H9 (cell line): ENCODE results near the gene GPATCH3. TPM values are rescaled to one million over a fixed set of nuclear protein-coding genes. Genes with fewer than 3 reads are reported as not detected.

Experiments
- DNase-seq: peaks from one replicate; pipeline ENCODE4 v3.0.0-alpha.2; 2017
- H2AFZ ChIP-seq: one replicate; pipeline ENCODE4 v1.6.1; 2013; ENCODE audit warnings: mild to moderate bottlenecking, low read length, control low read depth, moderate library complexity
- H2AK5ac ChIP-seq: 2 replicates; pipeline ENCODE4 v1.6.1; 2013; ENCODE audit warnings: low read length, control low read depth, mixed read lengths; ENCODE audit not compliant: insufficient read length
- H2BK120ac ChIP-seq: one replicate; pipeline ENCODE4 v1.6.1; 2013; ENCODE audit warnings: low read depth, mild to moderate bottlenecking, low read length, control low read depth, inconsistent platforms; ENCODE audit not compliant: poor library complexity, severe bottlenecking
- H2BK12ac ChIP-seq: 2 replicates; pipeline ENCODE4 v1.6.1; 2013; ENCODE audit warnings: low read length, control low read depth, mixed read lengths, low read depth; ENCODE audit not compliant: insufficient read length
- H2BK15ac ChIP-seq: 2 replicates; pipeline ENCODE4 v1.6.1; 2013; ENCODE audit warnings: low read depth, low read length, control low read depth
- H2BK20ac ChIP-seq: one replicate; pipeline ENCODE4 v1.6.1; 2013; ENCODE audit warnings: low read depth, mild to moderate bottlenecking, low read length, control low read depth, inconsistent platforms; ENCODE audit not compliant: poor library complexity, severe bottlenecking
- H2BK5ac ChIP-seq: 2 replicates; pipeline ENCODE4 v1.6.1; 2013; ENCODE audit warnings: low read length, control low read depth, mixed read lengths; ENCODE audit not compliant: insufficient read length
- H3K14ac ChIP-seq: 2 replicates; pipeline ENCODE4 v1.6.1; 2013; ENCODE audit warnings: low read length, control low read depth; ENCODE audit not compliant: insufficient read depth
- H3K18ac ChIP-seq: 2 replicates; pipeline ENCODE4 v1.6.1; 2013; ENCODE audit warnings: low read depth, mild to moderate bottlenecking, mixed read lengths, low read length, control low read depth; ENCODE audit not compliant: insufficient read length
- H3K23ac ChIP-seq: 2 replicates; pipeline ENCODE4 v1.6.1; 2013; ENCODE audit warnings: low read length, control low read depth, mixed read lengths, low read depth; ENCODE audit not compliant: insufficient read length
- H3K23me2 ChIP-seq: 2 replicates; pipeline ENCODE4 v1.6.1; 2013; ENCODE audit warnings: low read depth, mild to moderate bottlenecking, mixed read lengths, low read length, control low read depth; ENCODE audit not compliant: insufficient read length, poor library complexity, severe bottlenecking
- H3K27ac ChIP-seq: 2 replicates; pipeline ENCODE4 v1.5.1; 2013; ENCODE audit warnings: low read length, control low read depth, mixed read lengths, low read depth; ENCODE audit not compliant: insufficient read length
- H3K27me3 ChIP-seq: 2 replicates; pipeline ENCODE4 v1.6.1; 2013; ENCODE audit warnings: low read length, control low read depth, inconsistent platforms; ENCODE audit not compliant: insufficient read depth
- H3K4ac ChIP-seq: 2 replicates; pipeline ENCODE4 v1.6.1; 2013; ENCODE audit warnings: low read depth, mild to moderate bottlenecking, control low read depth, inconsistent platforms, low read length, moderate library complexity
- H3K4me1 ChIP-seq: 2 replicates; pipeline ENCODE4 v1.6.1; 2013; ENCODE audit warnings: low read length, control low read depth, inconsistent platforms; ENCODE audit not compliant: insufficient read depth
- H3K4me2 ChIP-seq: 2 replicates; pipeline ENCODE4 v1.6.1; 2013; ENCODE audit warnings: low read length, control low read depth, mixed read lengths; ENCODE audit not compliant: insufficient read length, insufficient read depth
- H3K56ac ChIP-seq: 2 replicates; pipeline ENCODE4 v1.6.1; 2013; ENCODE audit warnings: low read depth, mild to moderate bottlenecking, mixed read lengths, low read length, control low read depth; ENCODE audit not compliant: insufficient read length
- H3K79me1 ChIP-seq: 2 replicates; pipeline ENCODE4 v1.6.1; 2013; ENCODE audit warnings: low read depth, mild to moderate bottlenecking, moderate library complexity, low read length, control low read depth, inconsistent platforms; ENCODE audit not compliant: insufficient read depth, poor library complexity, severe bottlenecking
- H3K79me2 ChIP-seq: 2 replicates; pipeline ENCODE4 v1.6.1; 2013; ENCODE audit warnings: low read length, control low read depth, inconsistent platforms; ENCODE audit not compliant: insufficient read depth
- H3K9ac ChIP-seq: 2 replicates; pipeline ENCODE4 v1.6.1; 2013; ENCODE audit warnings: low read length, control low read depth, mixed read lengths; ENCODE audit not compliant: insufficient read length; ENCODE audit errors: extremely low read depth
- H3K9me3 ChIP-seq: one replicate; pipeline ENCODE4 v1.6.1; 2013; ENCODE audit warnings: low read depth, low read length, inconsistent platforms; ENCODE audit not compliant: control insufficient read depth
- H3T11ph ChIP-seq: one replicate; pipeline ENCODE4 v1.6.1; 2013; ENCODE audit warnings: mild to moderate bottlenecking, low read length, control low read depth, inconsistent platforms
- H4K20me1 ChIP-seq: one replicate; pipeline ENCODE4 v1.6.1; 2013; ENCODE audit not compliant: control insufficient read depth, insufficient read length, insufficient read depth
- H4K5ac ChIP-seq: 2 replicates; pipeline ENCODE4 v1.6.1; 2013; ENCODE audit warnings: low read depth, mild to moderate bottlenecking, mixed read lengths, low read length, control low read depth; ENCODE audit not compliant: insufficient read length
- H4K8ac ChIP-seq: replicated peaks from 2 replicates; pipeline ENCODE4 v1.6.1; 2013; ENCODE audit warnings: low read length, control low read depth, mixed read lengths, low read depth; ENCODE audit not compliant: insufficient read length
- H4K91ac ChIP-seq: 2 replicates; pipeline ENCODE4 v1.6.1; 2013; ENCODE audit warnings: low read depth, mild to moderate bottlenecking, moderate library complexity, mixed read lengths, low read length, control low read depth; ENCODE audit not compliant: insufficient read length
- H3K27ac Mint-ChIP-seq, 3 experiments: 2 replicates in 2 of 3; 3 replicates in 1 of 3; pipeline ENCODE4 v1.8.0; 2020 to 2021; ENCODE audit warnings: mixed read lengths in 3 of 3, mild to moderate bottlenecking in 1 of 3, moderate library complexity in 1 of 3
- H3K27me3 Mint-ChIP-seq: 2 replicates; pipeline ENCODE4 v1.8.0; 2021; ENCODE audit warnings: low read depth, mild to moderate bottlenecking, moderate library complexity, mixed read lengths
- H3K36me3 Mint-ChIP-seq, 3 experiments: 2 replicates in 2 of 3; 3 replicates in 1 of 3; pipeline ENCODE4 v1.8.0; 2020 to 2021; ENCODE audit warnings: low read depth in 3 of 3, mixed read lengths in 3 of 3; ENCODE audit not compliant: insufficient read depth in 1 of 3
- H3K4me1 Mint-ChIP-seq, 2 experiments: 2 replicates each; pipeline ENCODE4 v1.8.0; 2020; ENCODE audit warnings: mixed read lengths in 2 of 2
- H3K4me3 Mint-ChIP-seq, 2 experiments: 2 replicates in 1 of 2; 3 replicates in 1 of 2; pipeline ENCODE4 v1.8.0; 2020 to 2021; ENCODE audit warnings: mild to moderate bottlenecking in 2 of 2, mixed read lengths in 2 of 2, moderate library complexity in 1 of 2
- H3K9me3 Mint-ChIP-seq, 2 experiments: 2 replicates in 1 of 2; 3 replicates in 1 of 2; pipeline ENCODE4 v1.8.0; 2020; ENCODE audit warnings: mild to moderate bottlenecking in 2 of 2, mixed read lengths in 2 of 2, moderate library complexity in 1 of 2
- CTCF ChIP-seq: fragments of 200-600 bp; sonication (generic); conservative IDR thresholded peaks from 3 replicates; pipeline ENCODE4 v1.8.0; 2021; ENCODE audit warnings: antibody characterized with exemption, mild to moderate bottlenecking
- WGBS: extraction: QIAGEN DNeasy Blood & Tissue Kit; methylation state at CpG from one replicate; pipeline ENCODE4 v1.1.7; 2013; ENCODE audit warnings: missing lambda C conversion rate, low lambda C conversion rate, mixed read lengths; ENCODE audit not compliant: insufficient read length; ENCODE audit errors: extremely low coverage; 5-methylcytosine and 5-hydroxymethylcytosine counted together
- total RNA-seq: library from RNA; stranded (reverse); gene quantifications from 2 replicates; pipeline ENCODE4 v1.2.1, GENCODE V29; 2021

GPATCH3 gene
- total RNA-seq, 1 experiment from 2014 or later = 19.4 TPM

GRCh38 chr1:26900815-26901511 lies 696 bp upstream of the GPATCH3 start:
- WGBS = no CpG with 5 or more reads among the region's 18 CpGs
- peaks cover 10 to 13% of the 10 kb centered on the region in 2 experiments for H3K4me1 Mint-ChIP-seq
- peak overlapping the region; percentile 73 for H3K9ac ChIP-seq

More at GRCh38 chr1:26900815-26901511, 696 bp upstream of the GPATCH3 start:
- H4K91ac ChIP-seq = no peak overlapping the region
- H3K79me2 ChIP-seq = peaks cover 8% of the 10 kb centered on the region; the same call in 1 of the 2 replicates
- TF ChIP-seq CTCF = no peak
- H4K8ac ChIP-seq = no peak overlapping the region
- no peak overlapping the region for H2AK5ac ChIP-seq
- peaks cover 5% of the 10 kb centered on the region; the same call in 1 of the 2 replicates for H3K4me1 ChIP-seq
- no peak overlapping the region for H3K14ac ChIP-seq
- H2BK20ac ChIP-seq = no peak overlapping the region
- peak overlapping the region; percentile 91 for H3K4me2 ChIP-seq
- no peak overlapping the region for H2BK120ac ChIP-seq
- no peak overlapping the region for H3K23ac ChIP-seq
- H3K79me1 ChIP-seq = peaks cover 5% of the 10 kb centered on the region
- H3K9me3 ChIP-seq = no peaks in the 10 kb centered on the region
- DNase-seq = no peak
- no peaks in the 10 kb centered on the region for H4K20me1 ChIP-seq
- no peak overlapping the region for H3T11ph ChIP-seq
- Mint-ChIP-seq H3K27ac (peak overlapping the region; percentile 94 to 99 (median 96)), H3K27me3 (no peaks in the 10 kb centered on the region), H3K4me3 (peak overlapping the region; percentile 91 to 92), H3K9me3 (no peaks in the 10 kb centered on the region; a peak in 1 of 5 replicates), H3K36me3 (peaks cover 2 to 23% (median 12%) of the 10 kb centered on the region in 3 experiments; a peak in 5 of 7 replicates)
- no peaks in the 10 kb centered on the region for H3K27me3 ChIP-seq
- H2BK12ac ChIP-seq = no peak overlapping the region
- no peak overlapping the region for H2AFZ ChIP-seq
- H2BK15ac ChIP-seq = no peak overlapping the region
- H3K23me2 ChIP-seq = peaks cover 12% of the 10 kb centered on the region
- H3K56ac ChIP-seq = no peak overlapping the region
- no peak overlapping the region for H4K5ac ChIP-seq
- no peak overlapping the region for H3K4ac ChIP-seq
- H2BK5ac ChIP-seq = no peak overlapping the region
- H3K18ac ChIP-seq = no peak overlapping the region
- no peak overlapping the region for H3K27ac ChIP-seq
